Mesenchymal stem cell (in vitro differentiated cells and primary cell): ENCODE results near the gene RIMBP2.

Experiments
- DNase-seq: peaks from one replicate; pipeline ENCODE4 v3.0.0-alpha.2; 2013
- H2AFZ ChIP-seq: one replicate; pipeline ENCODE4 v1.6.1; 2013; ENCODE audit warnings: low read depth, mild to moderate bottlenecking, control low read depth, inconsistent platforms, low read length, moderate library complexity
- H2AK5ac ChIP-seq: 2 replicates; pipeline ENCODE4 v1.6.1; 2013; ENCODE audit warnings: low read length, moderate library complexity, mild to moderate bottlenecking, inconsistent platforms; ENCODE audit not compliant: severe bottlenecking
- H2BK120ac ChIP-seq: one replicate; pipeline ENCODE4 v1.6.1; 2013; ENCODE audit warnings: low read depth, mild to moderate bottlenecking, inconsistent platforms, low read length, moderate library complexity
- H2BK12ac ChIP-seq, 2 experiments: one replicate each; pipeline ENCODE4 v1.6.1; 2013; ENCODE audit warnings: inconsistent platforms in 2 of 2, low read length in 2 of 2, mild to moderate bottlenecking in 2 of 2, moderate library complexity in 2 of 2, control low read depth in 1 of 2
- H2BK15ac ChIP-seq: one replicate; pipeline ENCODE4 v1.6.1; 2013; ENCODE audit warnings: mild to moderate bottlenecking, low read depth, inconsistent platforms; ENCODE audit not compliant: poor library complexity, severe bottlenecking
- H2BK5ac ChIP-seq: 2 replicates; pipeline ENCODE4 v1.6.1; 2013; ENCODE audit warnings: low read depth, mild to moderate bottlenecking, low read length, control low read depth, inconsistent platforms; ENCODE audit not compliant: poor library complexity, severe bottlenecking
- H3K14ac ChIP-seq, 2 experiments: one replicate each; pipeline ENCODE4 v1.6.1; 2013; ENCODE audit warnings: inconsistent platforms in 2 of 2, low read length in 2 of 2, control low read depth in 1 of 2, mild to moderate bottlenecking in 1 of 2, moderate library complexity in 1 of 2
- H3K18ac ChIP-seq, 2 experiments: one replicate each; pipeline ENCODE4 v1.6.1; 2013; ENCODE audit warnings: inconsistent platforms in 2 of 2, low read length in 2 of 2, control low read depth in 1 of 2, low read depth in 1 of 2, mild to moderate bottlenecking in 1 of 2
- H3K23ac ChIP-seq, 2 experiments: one replicate each; pipeline ENCODE4 v1.6.1; 2013; ENCODE audit warnings: inconsistent platforms in 2 of 2, low read length in 2 of 2, mild to moderate bottlenecking in 2 of 2, moderate library complexity in 2 of 2, control low read depth in 1 of 2
- H3K27ac ChIP-seq: 2 replicates; pipeline ENCODE4 v1.5.1; 2013; ENCODE audit warnings: mild to moderate bottlenecking, moderate library complexity, low read length, control low read depth, inconsistent platforms; ENCODE audit not compliant: poor library complexity, severe bottlenecking
- H3K27me3 ChIP-seq, 2 experiments: 2 replicates each; pipeline versions ENCODE4 v1.6.1 to v1.7.0; 2013; ENCODE audit warnings: low read length in 2 of 2, mild to moderate bottlenecking in 2 of 2, moderate library complexity in 2 of 2, control low read depth in 1 of 2, inconsistent platforms in 1 of 2; ENCODE audit not compliant: control insufficient read depth in 1 of 2, insufficient read depth in 1 of 2
- H3K36me3 ChIP-seq, 2 experiments: 2 replicates each; pipeline versions ENCODE4 v1.6.1 to v1.7.0; 2013; ENCODE audit warnings: low read length in 2 of 2, control low read depth in 1 of 2, inconsistent platforms in 1 of 2, low read depth in 1 of 2, mild to moderate bottlenecking in 1 of 2; ENCODE audit not compliant: insufficient read depth in 2 of 2, control insufficient read depth in 1 of 2
- H3K4ac ChIP-seq, 2 experiments: one replicate each; pipeline ENCODE4 v1.6.1; 2013; ENCODE audit warnings: inconsistent platforms in 2 of 2, low read length in 2 of 2, mild to moderate bottlenecking in 2 of 2, moderate library complexity in 2 of 2, control low read depth in 1 of 2, low read depth in 1 of 2
- H3K4me1 ChIP-seq: 2 replicates; pipeline ENCODE4 v1.6.1; 2013; ENCODE audit warnings: low read depth, low read length, control low read depth; ENCODE audit not compliant: control insufficient read depth, insufficient read depth
- H3K4me2 ChIP-seq: 2 replicates; pipeline ENCODE4 v1.6.1; 2013; ENCODE audit warnings: low read length, mild to moderate bottlenecking, inconsistent platforms; ENCODE audit not compliant: poor library complexity, severe bottlenecking
- H3K4me3 ChIP-seq, 2 experiments: 2 replicates each; pipeline versions ENCODE4 v1.5.1 to v1.7.0; 2013; ENCODE audit warnings: low read length in 2 of 2, mild to moderate bottlenecking in 2 of 2, control low read depth in 1 of 2, low read depth in 1 of 2; ENCODE audit not compliant: insufficient read depth in 1 of 2
- H3K79me1 ChIP-seq: replicated peaks from 2 replicates; pipeline ENCODE4 v1.6.1; 2013; ENCODE audit warnings: mild to moderate bottlenecking, control low read depth, low read length, inconsistent platforms; ENCODE audit not compliant: poor library complexity, severe bottlenecking
- H3K9ac ChIP-seq: 2 replicates; pipeline ENCODE4 v1.7.0; 2013; ENCODE audit warnings: mild to moderate bottlenecking, low read length, moderate library complexity
- H3K9me3 ChIP-seq: 2 replicates; pipeline ENCODE4 v1.7.0; 2013; ENCODE audit warnings: mild to moderate bottlenecking, low read length; ENCODE audit not compliant: control insufficient read depth
- H4K8ac ChIP-seq: one replicate; pipeline ENCODE4 v1.6.1; 2013; ENCODE audit warnings: inconsistent platforms, mild to moderate bottlenecking, low read length, moderate library complexity
- H4K91ac ChIP-seq: one replicate; pipeline ENCODE4 v1.6.1; 2013; ENCODE audit warnings: mild to moderate bottlenecking, low read length, inconsistent platforms
- WGBS: methylation state at CpG from one replicate; pipeline ENCODE4 v1.1.7; 2013; ENCODE audit warnings: mixed read lengths; 5-methylcytosine and 5-hydroxymethylcytosine counted together

The RIMBP2 gene

GRCh38 chr12:130489293-130489692 is 226.8 kb downstream of the RIMBP2 start:
- no peak overlapping the region for H2BK12ac ChIP-seq
- 78% methylated on average over 7 of the region's 7 CpGs for WGBS
- H2BK120ac ChIP-seq = no peak overlapping the region
- H3K36me3 ChIP-seq = no peaks in the 10 kb centered on the region
- no peak overlapping the region for H2AFZ ChIP-seq
- no peaks in the 10 kb centered on the region for H3K27me3 ChIP-seq
- H4K91ac ChIP-seq = no peak overlapping the region
- H3K23ac ChIP-seq = no peak overlapping the region
- no peak overlapping the region for H3K14ac ChIP-seq
- no peak overlapping the region for H3K4ac ChIP-seq
- H2AK5ac ChIP-seq = no peak overlapping the region
- no peak overlapping the region for H3K4me3 ChIP-seq
- H4K8ac ChIP-seq = no peak overlapping the region
- H2BK15ac ChIP-seq = no peak overlapping the region
- no peak overlapping the region for H3K18ac ChIP-seq
- H3K4me1 ChIP-seq = no peaks in the 10 kb centered on the region
- H3K9me3 ChIP-seq = no peaks in the 10 kb centered on the region
- no peak overlapping the region for H3K27ac ChIP-seq
- H3K4me2 ChIP-seq = no peak overlapping the region
- H3K79me1 ChIP-seq = no peaks in the 10 kb centered on the region
- H3K9ac ChIP-seq = no peak overlapping the region
- no peak overlapping the region for H2BK5ac ChIP-seq
- no peak for DNase-seq

DNA sequence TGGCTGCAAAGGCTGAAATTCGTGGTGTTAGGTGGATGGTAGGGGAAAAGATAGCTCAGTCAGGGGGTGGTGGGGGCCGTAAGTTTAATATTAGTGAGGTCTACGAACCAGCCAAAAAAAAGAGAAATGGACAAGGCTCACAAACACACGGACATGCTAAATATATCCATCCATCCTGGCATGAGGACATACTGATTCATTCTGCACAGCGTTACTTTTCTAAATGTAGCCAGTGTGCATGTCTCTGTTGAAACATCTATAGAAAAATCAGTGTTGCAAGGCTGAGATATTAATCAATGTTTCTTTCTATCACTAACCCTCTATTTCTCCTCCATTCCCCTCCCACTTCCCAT is 227.8 kb downstream of the RIMBP2 start:
- 44% methylated on average over 4 of the region's 5 CpGs for WGBS
- no peaks in the 10 kb centered on the region for H3K9me3 ChIP-seq
- no peak overlapping the region for H3K4me2 ChIP-seq

GRCh38 chr12:130487636-130488357 is 228.3 kb downstream of the RIMBP2 start:
- Histone ChIP-seq H2AFZ (no peak overlapping the region), H3K4me1 (no peaks in the 10 kb centered on the region), H3K23ac (no peak overlapping the region)

More for the DNA sequence above, 227.8 kb downstream of the RIMBP2 start:
- Histone ChIP-seq H3K36me3 (no peaks in the 10 kb centered on the region), H2BK120ac (no peak overlapping the region), H2BK5ac (no peak overlapping the region), H4K91ac (no peak overlapping the region), H3K18ac (no peak overlapping the region), H3K4me3 (no peak overlapping the region), H3K4ac (no peak overlapping the region), H3K27me3 (no peaks in the 10 kb centered on the region), H3K4me1 (no peaks in the 10 kb centered on the region), H3K79me1 (no peaks in the 10 kb centered on the region), H2BK12ac (no peak overlapping the region), H2AK5ac (no peak overlapping the region), H3K27ac (no peak overlapping the region), H2AFZ (no peak overlapping the region), H4K8ac (no peak overlapping the region), H2BK15ac (no peak overlapping the region), H3K9ac (no peak overlapping the region), H3K14ac (no peak overlapping the region), H3K23ac (no peak overlapping the region)
- no peak for DNase-seq

GRCh38 chr12:130486891-130487416 is 229.1 kb downstream of the RIMBP2 start:
- Histone ChIP-seq H3K18ac (no peak overlapping the region), H3K36me3 (no peaks in the 10 kb centered on the region), H3K4me3 (no peak overlapping the region), H3K23ac (no peak overlapping the region), H2AK5ac (no peak overlapping the region), H2BK120ac (no peak overlapping the region), H3K79me1 (no peaks in the 10 kb centered on the region), H2BK5ac (no peak overlapping the region), H3K4ac (no peak overlapping the region), H3K4me2 (no peak overlapping the region), H2BK12ac (no peak overlapping the region), H3K9ac (no peak overlapping the region), H3K4me1 (no peaks in the 10 kb centered on the region), H3K27me3 (no peaks in the 10 kb centered on the region), H2BK15ac (no peak overlapping the region), H3K27ac (no peak overlapping the region), H3K9me3 (no peaks in the 10 kb centered on the region), H2AFZ (no peak overlapping the region), H4K91ac (no peak overlapping the region), H4K8ac (no peak overlapping the region), H3K14ac (no peak overlapping the region)
- no peak for DNase-seq
- WGBS = 84% methylated on average over 12 of the region's 12 CpGs

More at GRCh38 chr12:130487636-130488357, 228.3 kb downstream of the RIMBP2 start:
- no peaks in the 10 kb centered on the region for H3K27me3 ChIP-seq
- no peak overlapping the region for H2BK12ac ChIP-seq
- H3K9me3 ChIP-seq = no peaks in the 10 kb centered on the region
- 76% methylated on average over 11 of the region's 11 CpGs for WGBS
- no peak overlapping the region for H4K8ac ChIP-seq
- no peak overlapping the region for H3K4me3 ChIP-seq
- H3K14ac ChIP-seq = no peak overlapping the region
- no peaks in the 10 kb centered on the region for H3K36me3 ChIP-seq
- no peak overlapping the region for H3K9ac ChIP-seq
- no peak overlapping the region for H3K27ac ChIP-seq
- H2BK15ac ChIP-seq = no peak overlapping the region
- no peak overlapping the region for H2BK120ac ChIP-seq
- H3K79me1 ChIP-seq = no peaks in the 10 kb centered on the region
- no peak overlapping the region for H3K4me2 ChIP-seq
- H3K4ac ChIP-seq = no peak overlapping the region
- H3K18ac ChIP-seq = no peak overlapping the region
- H2BK5ac ChIP-seq = no peak overlapping the region
- no peak overlapping the region for H4K91ac ChIP-seq
- DNase-seq = no peak
- H2AK5ac ChIP-seq = no peak overlapping the region
